Tibial nerve (tissue), 4 donors: ENCODE results near the gene HBE1. TPM values are rescaled to one million over a fixed set of nuclear protein-coding genes. Genes with fewer than 3 reads are reported as not detected.

ENCODE experiments used
- DNase-seq, 2 donors: peaks; one replicate each; pipeline ENCODE4 v3.0.0-alpha.2; 2019; ENCODE audit warnings: low spot score in 2 of 2
- H3K27ac ChIP-seq, 4 donors: fragments of 200-600 bp; sonication (generic) in 3 of 4; one replicate each; pipeline ENCODE4 v1.5.1; 2017 to 2019; ENCODE audit warnings: mild to moderate bottlenecking in 1 of 4
- H3K27me3 ChIP-seq, 2 donors: fragments of 200-600 bp; sonication (generic) in 1 of 2; one replicate each; pipeline versions ENCODE4 v1.5.1 to v1.6.0; 2017 to 2019
- H3K36me3 ChIP-seq, 3 donors: fragments of 200-600 bp; sonication (generic); one replicate each; pipeline ENCODE4 v1.5.1; 2018 to 2019
- H3K4me1 ChIP-seq, 4 donors: fragments of 200-600 bp; sonication (generic) in 3 of 4; one replicate each; pipeline ENCODE4 v1.5.1; 2017 to 2019
- H3K4me3 ChIP-seq, 4 donors: fragments of 200-600 bp; sonication (generic) in 3 of 4; one replicate each; pipeline ENCODE4 v1.5.1; 2017 to 2019; ENCODE audit warnings: mild to moderate bottlenecking in 1 of 4, moderate library complexity in 1 of 4
- H3K9me3 ChIP-seq, 4 donors: fragments of 200-600 bp; sonication (generic) in 3 of 4; one replicate each; pipeline ENCODE4 v1.5.1; 2017 to 2019
- EP300 ChIP-seq, 2 donors: sonication (generic); formaldehyde crosslinking; IDR thresholded peaks; one replicate each; pipeline ENCODE4 v1.6.1; 2017; ENCODE audit warnings: antibody characterized with exemption in 2 of 2, mild to moderate bottlenecking in 1 of 2
- POLR2A ChIP-seq, 2 donors: fragments of 450-650 bp; IDR thresholded peaks; one replicate each; pipeline ENCODE4 v1.6.1; 2017; ENCODE audit warnings: antibody characterized with exemption in 2 of 2, mild to moderate bottlenecking in 2 of 2, moderate library complexity in 2 of 2
- WGBS, 2 donors: methylation state at CpG; one replicate each; pipeline ENCODE4 v1.1.5; 2018; 5-methylcytosine and 5-hydroxymethylcytosine counted together
- total RNA-seq, 4 donors: library from RNA; depleted of rRNA; stranded (reverse); fragments of >200 nt; gene quantifications; one replicate each; pipeline ENCODE4 v1.1.0, GENCODE V29; 2016
- TF ChIP-seq, protein P1 (sequence below), 5 experiments: fragments of 200-600 bp in 3 of 5; fragments of 450-650 bp in 2 of 5; sonication (generic) in 3 of 5; IDR thresholded peaks; one replicate each; pipeline ENCODE4 v1.5.1; 2016 to 2019; ENCODE audit warnings: antibody characterized with exemption in 5 of 5, mild to moderate bottlenecking in 3 of 5, moderate library complexity in 2 of 5

The HBE1 gene
- total RNA-seq, 4 donors from 2014 or later, result not detected

DNA sequence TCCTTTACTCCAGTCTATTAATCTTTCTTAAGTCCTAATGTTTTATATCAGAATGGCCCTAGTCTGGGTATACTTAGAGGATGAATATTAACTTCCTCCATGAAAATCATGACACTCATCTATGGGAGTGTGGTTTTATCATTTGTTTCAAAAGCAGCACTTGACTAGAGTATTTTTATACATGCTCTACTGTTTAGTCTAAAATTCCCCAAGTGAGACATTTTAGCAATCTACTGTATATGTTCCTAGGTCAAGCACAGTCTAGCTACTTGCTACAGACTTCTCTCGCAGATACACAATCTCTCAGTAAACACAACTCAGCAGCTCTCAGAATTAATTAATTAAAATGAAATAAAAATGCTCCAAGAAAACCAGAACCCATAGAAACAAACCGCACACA, 39.9 kb downstream of the HBE1 start:
- no peak overlapping the region for H3K4me3 ChIP-seq
- no peaks in the 10 kb centered on the region for H3K9me3 ChIP-seq
- H3K27me3 ChIP-seq, result no peaks in the 10 kb centered on the region
- WGBS, 2 donors, result 87 to 91% methylated on average over 2 of the region's 2 CpGs
- no peaks in the 10 kb centered on the region for H3K4me1 ChIP-seq
- TF ChIP-seq, protein P1, sequence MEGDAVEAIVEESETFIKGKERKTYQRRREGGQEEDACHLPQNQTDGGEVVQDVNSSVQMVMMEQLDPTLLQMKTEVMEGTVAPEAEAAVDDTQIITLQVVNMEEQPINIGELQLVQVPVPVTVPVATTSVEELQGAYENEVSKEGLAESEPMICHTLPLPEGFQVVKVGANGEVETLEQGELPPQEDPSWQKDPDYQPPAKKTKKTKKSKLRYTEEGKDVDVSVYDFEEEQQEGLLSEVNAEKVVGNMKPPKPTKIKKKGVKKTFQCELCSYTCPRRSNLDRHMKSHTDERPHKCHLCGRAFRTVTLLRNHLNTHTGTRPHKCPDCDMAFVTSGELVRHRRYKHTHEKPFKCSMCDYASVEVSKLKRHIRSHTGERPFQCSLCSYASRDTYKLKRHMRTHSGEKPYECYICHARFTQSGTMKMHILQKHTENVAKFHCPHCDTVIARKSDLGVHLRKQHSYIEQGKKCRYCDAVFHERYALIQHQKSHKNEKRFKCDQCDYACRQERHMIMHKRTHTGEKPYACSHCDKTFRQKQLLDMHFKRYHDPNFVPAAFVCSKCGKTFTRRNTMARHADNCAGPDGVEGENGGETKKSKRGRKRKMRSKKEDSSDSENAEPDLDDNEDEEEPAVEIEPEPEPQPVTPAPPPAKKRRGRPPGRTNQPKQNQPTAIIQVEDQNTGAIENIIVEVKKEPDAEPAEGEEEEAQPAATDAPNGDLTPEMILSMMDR (IDR thresholded peaks at IDR 0.05), result no peak
- no peak for TF ChIP-seq POLR2A (IDR thresholded peaks at IDR 0.05)
- no peak for TF ChIP-seq EP300 (IDR thresholded peaks at IDR 0.05)
- H3K36me3 ChIP-seq, result no peaks in the 10 kb centered on the region
- H3K27ac ChIP-seq, result no peak overlapping the region
- DNase-seq, result no peak

DNA sequence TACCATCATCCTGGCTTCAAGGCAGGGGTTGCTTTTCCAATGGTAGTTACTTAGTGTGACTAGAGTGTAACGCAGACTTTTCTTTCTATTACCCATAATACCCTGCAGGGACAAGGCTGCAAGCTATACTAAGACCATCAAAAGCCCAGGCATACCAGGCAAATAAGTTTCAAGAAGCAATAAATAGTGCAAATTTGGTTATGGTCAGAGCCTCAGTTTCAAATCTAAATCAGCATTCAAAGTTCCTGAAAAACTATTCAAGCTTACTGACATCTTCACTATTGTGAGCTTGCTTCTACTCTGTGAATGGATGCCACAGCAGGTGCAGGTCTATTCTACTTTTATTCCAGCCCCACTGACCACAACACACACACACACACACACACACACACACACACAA, 40.4 kb downstream of the HBE1 start:
- TF ChIP-seq, protein P1 (IDR thresholded peaks at IDR 0.05), result no peak
- TF ChIP-seq EP300 (IDR thresholded peaks at IDR 0.05) (no peak), POLR2A (IDR thresholded peaks at IDR 0.05) (no peak)
- Histone ChIP-seq H3K4me3 (no peak overlapping the region), H3K9me3 (no peaks in the 10 kb centered on the region), H3K36me3 (no peaks in the 10 kb centered on the region), H3K27ac (no peak overlapping the region), H3K4me1 (no peaks in the 10 kb centered on the region), H3K27me3 (no peaks in the 10 kb centered on the region)
- 80 to 94% methylated on average over 1 of the region's 1 CpG for WGBS, 2 donors
- no peak for DNase-seq

DNA sequence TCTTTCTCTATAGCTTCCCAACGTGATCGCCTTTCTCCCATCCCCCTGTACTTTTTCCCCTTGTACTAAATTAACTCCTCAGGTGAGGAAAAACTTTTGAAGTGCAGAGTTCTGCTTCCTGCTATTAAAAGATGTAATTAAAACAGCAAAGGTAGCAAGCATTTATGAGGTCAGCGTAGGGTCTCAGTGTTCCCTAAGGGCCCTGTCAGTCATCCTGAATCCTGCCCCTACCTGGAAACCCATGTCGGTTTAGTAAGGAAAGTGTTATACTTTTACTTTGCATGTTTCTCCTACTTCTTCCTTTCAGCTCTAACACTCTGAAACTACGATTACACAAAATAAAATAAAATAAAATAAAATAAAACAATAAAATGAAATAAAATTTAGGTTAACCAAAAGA, 41.6 kb downstream of the HBE1 start:
- Histone ChIP-seq H3K27me3 (no peaks in the 10 kb centered on the region), H3K9me3 (no peaks in the 10 kb centered on the region), H3K4me3 (no peak overlapping the region), H3K4me1 (no peaks in the 10 kb centered on the region), H3K27ac (no peak overlapping the region), H3K36me3 (no peaks in the 10 kb centered on the region)
- no peak for TF ChIP-seq EP300 (IDR thresholded peaks at IDR 0.05)
- TF ChIP-seq, protein P1 (IDR thresholded peaks at IDR 0.05), result no peak
- no peak for TF ChIP-seq POLR2A (IDR thresholded peaks at IDR 0.05)
- 46 to 50% methylated on average over 5 of the region's 5 CpGs for WGBS, 2 donors
- no peak for DNase-seq

DNA sequence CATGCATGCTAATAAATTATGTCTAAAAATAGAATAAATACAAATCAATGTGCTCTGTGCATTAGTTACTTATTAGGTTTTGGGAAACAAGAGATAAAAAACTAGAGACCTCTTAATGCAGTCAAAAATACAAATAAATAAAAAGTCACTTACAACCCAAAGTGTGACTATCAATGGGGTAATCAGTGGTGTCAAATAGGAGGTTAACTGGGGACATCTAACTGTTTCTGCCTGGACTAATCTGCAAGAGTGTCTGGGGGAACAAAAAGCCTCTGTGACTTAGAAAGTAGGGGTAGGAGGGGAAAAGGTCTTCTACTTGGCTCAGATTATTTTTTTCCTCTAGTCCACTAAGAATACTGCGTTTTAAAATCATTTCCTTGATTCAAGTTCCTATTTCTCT, 42.1 kb downstream of the HBE1 start:
- Histone ChIP-seq H3K4me3 (no peak overlapping the region), H3K27ac (no peak overlapping the region), H3K4me1 (no peaks in the 10 kb centered on the region), H3K27me3 (no peaks in the 10 kb centered on the region), H3K36me3 (no peaks in the 10 kb centered on the region), H3K9me3 (no peaks in the 10 kb centered on the region)
- DNase-seq, result no peak
- 18 to 22% methylated on average over 1 of the region's 1 CpG for WGBS, 2 donors
- TF ChIP-seq, protein P1 (IDR thresholded peaks at IDR 0.05), result no peak
- TF ChIP-seq POLR2A (IDR thresholded peaks at IDR 0.05), result no peak
- TF ChIP-seq EP300 (IDR thresholded peaks at IDR 0.05), result no peak

DNA sequence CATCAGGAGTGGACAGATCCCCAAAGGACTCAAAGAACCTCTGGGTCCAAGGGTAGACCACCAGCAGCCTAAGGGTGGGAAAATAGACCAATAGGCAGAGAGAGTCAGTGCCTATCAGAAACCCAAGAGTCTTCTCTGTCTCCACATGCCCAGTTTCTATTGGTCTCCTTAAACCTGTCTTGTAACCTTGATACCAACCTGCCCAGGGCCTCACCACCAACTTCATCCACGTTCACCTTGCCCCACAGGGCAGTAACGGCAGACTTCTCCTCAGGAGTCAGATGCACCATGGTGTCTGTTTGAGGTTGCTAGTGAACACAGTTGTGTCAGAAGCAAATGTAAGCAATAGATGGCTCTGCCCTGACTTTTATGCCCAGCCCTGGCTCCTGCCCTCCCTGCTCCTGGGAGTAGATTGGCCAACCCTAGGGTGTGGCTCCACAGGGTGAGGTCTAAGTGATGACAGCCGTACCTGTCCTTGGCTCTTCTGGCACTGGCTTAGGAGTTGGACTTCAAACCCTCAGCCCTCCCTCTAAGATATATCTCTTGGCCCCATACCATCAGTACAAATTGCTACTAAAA, 42.9 kb downstream of the HBE1 start, which contains the start of gene HBB:
TSS of gene HBB (minus strand) at position 340 of the 579 bp plus-strand sequence. CDS start at position 290, 50 bp downstream.
- H3K4me3 ChIP-seq, result no peak within 1 kb of the TSS
- no peak for DNase-seq
- H3K27me3 ChIP-seq, result no peaks in the 10 kb centered on the region
- H3K4me1 ChIP-seq, result no peaks in the 10 kb centered on the region
- H3K9me3 ChIP-seq, result no peaks in the 10 kb centered on the region
- TF ChIP-seq EP300 (IDR thresholded peaks at IDR 0.05), result no peak
- 90 to 98% methylated on average over 3 of the region's 3 CpGs for WGBS, 2 donors
- H3K36me3 ChIP-seq, result no peaks in the 10 kb centered on the region
- H3K27ac ChIP-seq, result no peak within 1 kb of the TSS

DNA sequence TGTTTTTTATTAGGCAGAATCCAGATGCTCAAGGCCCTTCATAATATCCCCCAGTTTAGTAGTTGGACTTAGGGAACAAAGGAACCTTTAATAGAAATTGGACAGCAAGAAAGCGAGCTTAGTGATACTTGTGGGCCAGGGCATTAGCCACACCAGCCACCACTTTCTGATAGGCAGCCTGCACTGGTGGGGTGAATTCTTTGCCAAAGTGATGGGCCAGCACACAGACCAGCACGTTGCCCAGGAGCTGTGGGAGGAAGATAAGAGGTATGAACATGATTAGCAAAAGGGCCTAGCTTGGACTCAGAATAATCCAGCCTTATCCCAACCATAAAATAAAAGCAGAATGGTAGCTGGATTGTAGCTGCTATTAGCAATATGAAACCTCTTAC, 44.3 kb downstream of the HBE1 start:
- Histone ChIP-seq H3K4me1 (no peaks in the 10 kb centered on the region), H3K36me3 (no peaks in the 10 kb centered on the region), H3K4me3 (no peak overlapping the region), H3K27me3 (no peaks in the 10 kb centered on the region), H3K27ac (no peak overlapping the region), H3K9me3 (no peaks in the 10 kb centered on the region)
- WGBS, 2 donors, result 43 to 50% methylated on average over 2 of the region's 2 CpGs
- DNase-seq, result no peak
- TF ChIP-seq EP300 (IDR thresholded peaks at IDR 0.05), result no peak
- TF ChIP-seq, protein P1 (IDR thresholded peaks at IDR 0.05), result no peak
- no peak for TF ChIP-seq POLR2A (IDR thresholded peaks at IDR 0.05)
